Activated CD4-positive, alpha-beta T cell treated with anti-CD3 and anti-CD28 coated beads, Interleukin-2, amount 50 U/mL, for 48 hours (primary cell): ENCODE measurements around the gene RANBP9.

Experiments
- DNase-seq, 2 experiments: peaks; one replicate each; pipeline ENCODE4 v3.0.0-alpha.2; 2020

RANBP9 gene

DNA sequence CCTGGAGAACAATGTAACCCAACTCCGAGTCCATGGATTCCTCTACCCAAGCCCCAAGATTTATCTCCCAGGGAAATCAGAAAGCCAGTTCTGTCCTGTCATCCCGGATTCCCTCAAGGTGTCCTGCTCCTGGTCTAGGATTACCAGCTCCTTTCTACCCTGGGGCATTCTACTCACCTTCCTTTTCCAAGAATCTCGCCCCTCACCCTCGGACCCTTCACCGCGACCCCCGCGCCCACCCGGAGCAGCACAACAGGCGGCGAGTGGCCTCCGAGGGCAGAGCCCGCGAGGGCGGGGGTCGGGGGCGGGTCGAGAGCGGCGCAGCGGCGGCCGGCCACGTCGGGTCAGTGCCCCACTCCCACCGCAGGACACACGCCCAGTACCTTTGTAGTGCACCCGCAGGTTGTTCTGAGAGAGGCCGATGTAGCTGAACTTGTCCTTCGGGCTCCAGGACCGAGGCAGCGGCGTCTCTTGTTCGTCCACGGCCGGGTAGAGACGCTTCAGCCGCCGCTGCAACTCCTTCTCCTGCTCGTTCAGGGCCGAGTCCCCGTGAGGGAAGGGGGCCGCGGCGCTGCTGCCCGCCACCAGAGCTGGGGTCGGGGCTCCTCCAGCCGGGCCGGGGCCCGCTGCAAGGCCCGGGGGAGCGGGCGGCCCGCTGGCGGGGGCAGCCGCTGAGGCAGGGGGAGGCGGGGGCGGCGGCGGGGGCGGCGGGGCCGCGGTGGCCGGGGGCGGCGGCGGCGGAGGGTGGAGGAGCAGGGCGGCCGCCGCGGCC, 897 bp downstream of the RANBP9 start:
- DNase-seq: peak; percentile 36 to 50

- DNase-seq: no peak
Observed at GRCh38 chr6:13709689-13710551, 1.7 kb downstream of the RANBP9 start.

- no peak for DNase-seq
Observed at GRCh38 chr6:13708736-13709135, 2.9 kb downstream of the RANBP9 start.

DNA sequence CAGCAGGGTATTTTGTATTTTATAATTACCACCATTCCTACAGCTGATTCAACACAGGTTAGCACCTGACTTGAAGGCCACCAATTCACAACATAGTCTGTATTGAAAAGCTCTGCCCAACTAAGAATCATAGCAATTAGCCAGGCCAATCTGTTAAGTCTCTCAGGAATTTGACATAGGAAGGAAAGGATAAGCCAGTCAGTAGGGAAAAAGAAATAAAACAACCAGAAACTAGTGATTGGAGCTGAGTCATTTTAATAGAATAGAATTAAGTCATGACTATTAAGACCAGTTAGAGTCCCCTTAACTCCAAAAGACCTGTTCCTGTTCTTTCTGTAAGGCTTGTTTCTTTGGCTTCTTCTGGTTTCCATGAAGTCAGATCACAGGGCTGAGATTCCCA, 8.1 kb downstream of the RANBP9 start:
- DNase-seq: no peak

- DNase-seq: no peak
Observed at GRCh38 chr6:13702809-13703302, 8.8 kb downstream of the RANBP9 start.

DNA sequence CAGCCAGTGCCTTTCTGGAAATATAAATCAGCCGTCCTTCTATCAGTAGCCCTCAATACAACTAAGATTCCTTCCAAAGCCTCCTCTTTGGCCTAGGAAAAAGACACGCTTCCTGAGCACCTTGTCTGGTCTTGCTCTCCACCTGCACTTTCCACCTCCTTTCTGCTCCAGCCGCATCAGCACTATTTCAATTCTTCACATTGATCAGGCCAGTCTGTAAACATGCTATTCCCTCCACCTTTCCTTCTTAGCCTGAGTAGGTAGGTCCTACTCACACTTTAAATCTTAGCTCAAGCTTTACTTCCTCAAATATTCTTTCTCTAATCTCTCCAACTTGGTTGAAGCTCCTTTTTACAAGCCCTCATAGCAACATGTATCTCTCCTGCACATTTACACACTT, 11.4 kb downstream of the RANBP9 start:
- DNase-seq: no peak

GRCh38 chr6:13698715-13699114, 12.9 kb downstream of the RANBP9 start:
- DNase-seq: no peak

- no peak for DNase-seq
Observed at GRCh38 chr6:13697857-13698256, 13.8 kb downstream of the RANBP9 start.

GRCh38 chr6:13696226-13696625, 15.4 kb downstream of the RANBP9 start:
- DNase-seq: no peak

GRCh38 chr6:13695252-13695651, 16.4 kb downstream of the RANBP9 start:
- DNase-seq: no peak

DNA sequence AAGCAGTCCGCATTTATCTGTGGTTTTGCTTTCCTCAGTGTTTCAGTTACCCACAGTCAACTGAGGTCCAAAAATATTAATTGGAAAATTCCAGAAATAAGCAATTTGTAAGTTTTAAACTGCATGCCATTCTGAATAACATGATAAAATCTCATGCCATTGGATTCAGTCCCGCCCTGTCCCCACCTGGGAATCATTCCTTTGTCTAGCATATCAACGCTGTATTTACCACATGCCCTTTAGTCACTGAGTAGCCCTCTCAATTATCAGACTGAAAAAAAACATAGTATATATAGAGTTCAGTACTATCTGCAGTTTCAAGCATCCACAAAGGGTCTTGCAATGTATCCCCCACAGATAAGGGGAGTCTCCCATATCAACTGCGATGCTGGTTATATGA, 17.1 kb downstream of the RANBP9 start:
- no peak for DNase-seq

GRCh38 chr6:13689511-13690256, 22.0 kb downstream of the RANBP9 start:
- DNase-seq: no peak

DNA sequence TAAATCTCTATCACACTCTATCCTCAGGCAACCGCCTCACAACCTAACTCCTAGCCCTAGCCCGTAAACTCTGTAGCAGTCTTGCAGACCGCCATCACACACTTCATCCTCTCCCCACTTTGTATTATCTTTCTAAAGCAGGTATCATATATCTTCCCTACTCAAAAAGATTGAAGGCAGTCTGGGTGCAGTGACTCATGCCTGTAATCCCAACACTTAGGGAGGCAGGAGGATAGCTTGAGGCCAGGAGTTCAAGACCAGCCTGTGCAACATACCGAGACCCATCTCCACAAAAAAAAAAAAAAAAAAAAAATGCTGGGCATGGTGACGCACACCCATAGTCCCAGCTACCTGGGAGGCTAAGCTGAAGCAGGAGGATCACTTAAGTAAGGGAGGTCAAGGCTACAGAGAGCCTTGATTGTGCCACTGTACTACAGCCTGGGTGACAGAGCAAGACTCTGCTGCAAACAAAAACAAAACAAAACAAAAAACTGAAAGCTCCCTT, 22.9 kb downstream of the RANBP9 start:
- DNase-seq: no peak

- no peak for DNase-seq
Observed at GRCh38 chr6:13687917-13688351, 23.7 kb downstream of the RANBP9 start.

DNA sequence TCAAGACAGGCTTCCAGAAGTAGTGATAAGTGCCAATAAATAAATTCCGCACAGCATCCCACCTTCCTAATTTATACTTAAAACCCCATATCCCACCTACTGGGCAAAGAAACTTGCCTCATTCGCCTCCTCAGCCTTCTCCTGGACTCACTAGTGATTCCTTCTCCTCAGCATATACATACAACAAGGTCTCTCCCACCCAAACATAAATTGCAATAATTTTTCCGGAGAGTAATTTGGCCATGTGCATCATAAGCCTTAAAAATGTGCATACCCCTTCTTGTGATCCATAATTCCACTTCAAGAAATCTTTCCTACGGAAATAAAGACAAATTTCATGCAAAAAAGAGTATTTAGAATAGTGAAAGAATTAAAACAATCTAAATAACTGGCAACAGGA, 26.8 kb downstream of the RANBP9 start:
- DNase-seq: no peak

DNA sequence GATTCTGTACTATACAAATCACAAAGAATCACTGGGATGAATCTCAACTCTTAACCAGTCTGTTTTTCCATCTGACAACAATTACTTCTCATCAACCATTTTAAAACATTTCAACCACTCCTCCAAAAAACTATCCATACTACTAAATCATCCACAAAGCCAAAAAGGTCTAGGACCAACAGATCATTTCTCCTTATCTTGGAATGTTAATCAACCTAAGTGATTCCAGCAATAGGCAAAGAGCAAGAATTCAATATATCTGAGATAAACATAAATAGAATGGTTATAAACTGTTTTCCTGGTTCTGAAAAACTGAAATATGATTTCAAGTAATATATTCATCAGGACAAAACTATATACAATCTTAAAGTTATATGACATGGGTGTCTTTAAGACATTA, 28.6 kb downstream of the RANBP9 start:
- no peak for DNase-seq

DNA sequence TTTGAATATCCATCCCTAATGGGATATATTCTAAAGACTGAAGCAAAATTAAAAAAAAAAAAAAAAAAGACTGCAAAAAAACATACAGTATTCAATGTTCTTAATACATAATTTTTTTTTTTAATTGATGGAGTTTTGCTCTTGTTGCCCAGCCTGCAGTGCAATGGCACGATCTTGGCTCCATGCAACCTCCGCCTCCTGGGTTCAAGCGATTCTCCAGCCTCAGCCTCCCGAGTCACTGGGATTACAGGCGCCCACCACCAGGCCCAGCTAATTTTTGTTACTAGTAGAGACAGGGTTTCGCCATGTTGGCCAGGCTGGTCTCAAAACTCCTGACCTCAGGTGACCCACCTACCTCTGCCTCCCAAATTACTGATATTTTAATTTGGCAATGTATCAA, 29.3 kb downstream of the RANBP9 start:
- DNase-seq: no peak

- DNase-seq: no peak
Observed at GRCh38 chr6:13681305-13682061, 30.2 kb downstream of the RANBP9 start.

DNA sequence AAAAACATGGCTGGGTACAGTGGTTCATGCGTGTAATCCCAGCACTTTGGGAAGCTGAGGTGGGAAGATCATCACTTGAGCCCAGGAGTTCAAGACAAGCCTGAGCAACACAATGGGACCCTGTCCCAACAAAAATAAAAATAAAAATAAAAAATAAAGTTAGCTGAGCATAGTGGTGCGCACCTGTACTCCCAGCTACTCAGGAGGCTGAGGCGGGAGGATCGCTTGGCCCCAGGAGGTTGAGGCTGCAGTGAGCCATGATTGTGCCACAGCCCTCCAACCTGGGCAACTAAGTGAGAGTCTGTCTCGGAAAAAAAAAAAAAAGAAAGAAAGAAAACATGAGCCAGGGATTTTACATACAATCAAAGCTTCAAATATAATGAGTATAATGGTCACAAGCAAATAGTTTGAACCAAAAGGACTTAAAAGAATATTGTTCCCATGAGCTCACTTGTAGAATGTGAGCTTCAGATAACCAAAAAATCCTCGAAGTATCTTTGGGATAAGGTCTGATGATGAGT, 31.1 kb downstream of the RANBP9 start:
- DNase-seq: no peak

GRCh38 chr6:13679996-13680395, 31.6 kb downstream of the RANBP9 start:
- no peak for DNase-seq

- DNase-seq: no peak
Observed at GRCh38 chr6:13678255-13678983, 33.2 kb downstream of the RANBP9 start.
